A549 (cell line): Measurements from ENCODE around the gene AK8.

Experiments
- CEBPB ChIP-seq, 2 experiments: fragments of >200 bp in 1 of 2; sonication (Bioruptor Twin) in 1 of 2; formaldehyde crosslinking in 1 of 2; IDR thresholded peaks; 2 replicates each; pipeline ENCODE4 v1.6.1; 2012 to 2016
- EP300 ChIP-seq, 2 experiments: fragments of >200 bp; sonication (Bioruptor Twin); formaldehyde crosslinking; IDR thresholded peaks; 2 replicates in 1 of 2; 3 replicates in 1 of 2; pipeline ENCODE4 v1.6.1; 2016 to 2017
- ESRRA ChIP-seq: fragments of 150-350 bp; IDR thresholded peaks from 2 replicates; pipeline ENCODE4 v1.6.1; 2014; ENCODE audit warnings: mild to moderate bottlenecking, low read length, borderline replicate concordance
- FOSL2 ChIP-seq, 2 experiments: fragments of 450-650 bp in 1 of 2; fragments of >200 bp in 1 of 2; sonication (Bioruptor Twin) in 1 of 2; formaldehyde crosslinking; IDR thresholded peaks; 2 replicates each; pipeline versions ENCODE4 v1.5.0 to v1.6.1; 2016 to 2020; ENCODE audit warnings: mild to moderate bottlenecking in 1 of 2, moderate library complexity in 1 of 2
- FOXS1 ChIP-seq: fragments of 250-450 bp; sonication (Bioruptor Pico); IDR thresholded peaks from 2 replicates; pipeline ENCODE4 v1.5.0; 2020; ENCODE audit warnings: mild to moderate bottlenecking, moderate library complexity
- HOXA7 ChIP-seq: fragments of 250-450 bp; sonication (Bioruptor Pico); IDR thresholded peaks from 2 replicates; pipeline ENCODE4 v1.5.0; 2020; ENCODE audit warnings: mild to moderate bottlenecking, moderate library complexity
- HOXB13 ChIP-seq: fragments of 250-450 bp; sonication (Bioruptor Pico); IDR thresholded peaks from 2 replicates; pipeline ENCODE4 v1.5.0; 2020; ENCODE audit warnings: low read depth, mild to moderate bottlenecking, moderate library complexity
- MAFK ChIP-seq: fragments of 450-650 bp; IDR thresholded peaks from 2 replicates; pipeline ENCODE4 v1.6.1; 2014; ENCODE audit not compliant: partially characterized antibody
- MAX ChIP-seq: IDR thresholded peaks from 2 replicates; pipeline ENCODE4 v1.6.1; 2012
- POLR2A ChIP-seq: IDR thresholded peaks from 2 replicates; pipeline ENCODE4 v1.6.1; 2012; ENCODE audit warnings: mild to moderate bottlenecking, low read length
- POLR2AphosphoS2 ChIP-seq: conservative IDR thresholded peaks from 2 replicates; pipeline ENCODE4 v1.6.1; 2012; ENCODE audit warnings: low read length, improper control_type of control experiment, inconsistent platforms
- RARB ChIP-seq: fragments of 250-450 bp; sonication (Bioruptor Pico); IDR thresholded peaks from 2 replicates; pipeline ENCODE4 v1.8.0; 2021; ENCODE audit warnings: mild to moderate bottlenecking, moderate library complexity
- TF ChIP-seq, protein P1 (sequence below): fragments of >200 bp; sonication (Bioruptor Twin); formaldehyde crosslinking; IDR thresholded peaks from 3 replicates; pipeline ENCODE4 v1.5.1; 2016

- TF ChIP-seq MAX, result no peak
- TF ChIP-seq, protein P1, sequence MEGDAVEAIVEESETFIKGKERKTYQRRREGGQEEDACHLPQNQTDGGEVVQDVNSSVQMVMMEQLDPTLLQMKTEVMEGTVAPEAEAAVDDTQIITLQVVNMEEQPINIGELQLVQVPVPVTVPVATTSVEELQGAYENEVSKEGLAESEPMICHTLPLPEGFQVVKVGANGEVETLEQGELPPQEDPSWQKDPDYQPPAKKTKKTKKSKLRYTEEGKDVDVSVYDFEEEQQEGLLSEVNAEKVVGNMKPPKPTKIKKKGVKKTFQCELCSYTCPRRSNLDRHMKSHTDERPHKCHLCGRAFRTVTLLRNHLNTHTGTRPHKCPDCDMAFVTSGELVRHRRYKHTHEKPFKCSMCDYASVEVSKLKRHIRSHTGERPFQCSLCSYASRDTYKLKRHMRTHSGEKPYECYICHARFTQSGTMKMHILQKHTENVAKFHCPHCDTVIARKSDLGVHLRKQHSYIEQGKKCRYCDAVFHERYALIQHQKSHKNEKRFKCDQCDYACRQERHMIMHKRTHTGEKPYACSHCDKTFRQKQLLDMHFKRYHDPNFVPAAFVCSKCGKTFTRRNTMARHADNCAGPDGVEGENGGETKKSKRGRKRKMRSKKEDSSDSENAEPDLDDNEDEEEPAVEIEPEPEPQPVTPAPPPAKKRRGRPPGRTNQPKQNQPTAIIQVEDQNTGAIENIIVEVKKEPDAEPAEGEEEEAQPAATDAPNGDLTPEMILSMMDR, result no peak
- no peak for TF ChIP-seq FOXS1 (CRISPR knock-in tag)
- no peak for TF ChIP-seq POLR2AphosphoS2
- TF ChIP-seq CEBPB (IDR thresholded peaks at IDR 0.05), result no peak
- no peak for TF ChIP-seq POLR2A
- TF ChIP-seq FOSL2 (IDR thresholded peaks at IDR 0.05), result no peak
- TF ChIP-seq FOSL2 (CRISPR knock-in tag; IDR thresholded peaks at IDR 0.05), result no peak
- no peak for TF ChIP-seq HOXB13
- TF ChIP-seq EP300 (IDR thresholded peaks at IDR 0.05), result no peak
- TF ChIP-seq MAFK, result no peak
- TF ChIP-seq HOXA7 (CRISPR knock-in tag), result no peak
- TF ChIP-seq ESRRA, result no peak
- TF ChIP-seq RARB (CRISPR knock-in tag), result no peak
Observed at GRCh38 chr9:132905726-132906125, 27.6 kb upstream of the AK8 start.
